Measurements from ENCODE around the gene PPWD1. TPM values are rescaled to one million over a fixed set of nuclear protein-coding genes. Genes with fewer than 3 reads are reported as not detected.
A peak's percentile ranks its signal among the peaks of the same experiment; 100 is the strongest.

Gene PPWD1
- total and polyA plus RNA-seq, 2 of the 13 experiments (the other 11 are each of a cell fraction or from before 2014, with no cell fraction given), result 7.4 to 44.3 TPM

DNA sequence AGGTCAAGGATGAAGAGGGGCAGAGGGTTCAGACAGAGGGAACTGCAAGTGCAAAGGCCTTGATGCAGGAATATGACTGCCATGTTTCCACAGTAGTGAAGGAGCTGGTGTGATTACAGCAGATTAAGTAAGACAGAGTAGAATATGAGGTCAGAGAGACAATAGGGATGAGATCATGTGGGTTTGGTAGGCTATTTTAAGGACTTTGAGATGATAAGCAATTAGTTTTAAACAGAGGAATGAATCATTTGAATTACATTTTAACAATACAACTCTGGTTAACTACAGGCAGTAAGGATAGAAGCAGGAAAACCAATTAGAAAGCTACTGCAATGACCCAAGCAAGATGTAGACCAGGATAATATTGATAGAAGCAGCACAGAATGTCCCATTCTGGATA lies 7.8 kb upstream of the PPWD1 start (continued):
- no peak for TF ChIP-seq ZBTB38 (CRISPR knock-in tag; IDR thresholded peaks at IDR 0.05)

DNA sequence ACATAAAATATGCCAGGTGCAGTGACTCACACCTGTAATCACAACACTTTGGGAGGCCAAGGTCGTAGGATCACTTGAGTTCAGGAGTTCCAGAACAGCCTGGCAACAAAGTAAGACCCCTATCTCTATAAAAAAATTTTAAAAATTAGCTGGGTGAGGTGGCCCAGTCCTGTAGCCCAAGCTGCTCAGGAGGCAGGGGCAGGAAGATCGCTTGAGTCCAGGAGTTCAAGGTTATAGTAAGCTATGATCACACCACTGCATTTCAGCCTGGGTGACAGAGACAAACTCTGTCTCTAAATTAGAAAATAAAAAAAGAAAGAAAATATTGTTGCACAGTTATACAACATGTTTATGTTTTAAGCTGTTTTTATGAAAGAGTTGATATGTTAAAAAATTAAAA lies 6.9 kb upstream of the PPWD1 start:
- Histone ChIP-seq H3K4me3 (replicated peaks in 1 of 3; ENCODE audit: insufficient read depth in 1 of 3, low read depth in 2 of 3, low read length in 3 of 3) (no peak overlapping the region), H3K9me3 (ENCODE audit: low read length) (no peaks in the 10 kb centered on the region), H3K4me1 (ENCODE audit: insufficient read depth, low read length) (peaks cover 24% of the 10 kb centered on the region), H3K4me2 (ENCODE audit: low read depth, low read length) (peak overlapping the region; percentile 38; the same call in 1 of the 2 replicates), H2AFZ (ENCODE audit: low read length) (no peak overlapping the region), H4K20me1 (ENCODE audit: insufficient read depth, low read length) (no peaks in the 10 kb centered on the region), H3K79me2 (ENCODE audit: insufficient read depth, low read length) (peaks cover 11% of the 10 kb centered on the region), H3K27me3 (ENCODE audit: control insufficient read depth in 1 of 2, insufficient read depth in 2 of 2, low read length in 2 of 2) (no peaks in the 10 kb centered on the region), H3K36me3 (replicated peaks in 1 of 2; ENCODE audit: control insufficient read depth in 1 of 2, insufficient read depth in 2 of 2, low read length in 2 of 2) (peaks cover 2 to 8% of the 10 kb centered on the region in 2 experiments; a peak in 4 of 5 replicates), H3K9ac (ENCODE audit: insufficient read depth, low read depth, low read length) (no peak overlapping the region), H3K27ac (ENCODE audit: extremely low read length, insufficient read depth, low read length) (peak overlapping the region; percentile 66)
- ChIA-PET CTCF (ENCODE audit: low intra/inter-chr PET ratio, low total read pairs) (no interaction called here), POLR2A (no interaction called here)
- ATAC-seq (peak; percentile 83), DNase-seq (ENCODE audit: low spot score) (peak; percentile 50), FAIRE-seq (peak; percentile 12)
- in situ Hi-C loops (cut with HindIII; ENCODE audit: extremely low pct_ligation_motif_present, low pct_unique_long_range_greater_than_20kb), result no loop called here
- intact Hi-C loops (cut with micrococcal nuclease; ENCODE audit: unreplicated experiment), result no loop called here
- WGBS (ENCODE audit: low lambda C conversion rate), result 50% methylated on average over 2 of the region's 2 CpGs
- TF ChIP-seq HNF4A (CRISPR knock-in tag; IDR thresholded peaks at IDR 0.05), result peak; percentile 71
- no peak for TF ChIP-seq PHF5A (CRISPR knock-in tag; IDR thresholded peaks at IDR 0.05; ENCODE audit: low read depth, unreplicated experiment)
- TF ChIP-seq ZNF12 (CRISPR knock-in tag; IDR thresholded peaks at IDR 0.05), result no peak
- no peak for TF ChIP-seq DPF2 (CRISPR knock-in tag; IDR thresholded peaks at IDR 0.05; ENCODE audit: borderline replicate concordance, low read depth)
- TF ChIP-seq, protein P1, sequence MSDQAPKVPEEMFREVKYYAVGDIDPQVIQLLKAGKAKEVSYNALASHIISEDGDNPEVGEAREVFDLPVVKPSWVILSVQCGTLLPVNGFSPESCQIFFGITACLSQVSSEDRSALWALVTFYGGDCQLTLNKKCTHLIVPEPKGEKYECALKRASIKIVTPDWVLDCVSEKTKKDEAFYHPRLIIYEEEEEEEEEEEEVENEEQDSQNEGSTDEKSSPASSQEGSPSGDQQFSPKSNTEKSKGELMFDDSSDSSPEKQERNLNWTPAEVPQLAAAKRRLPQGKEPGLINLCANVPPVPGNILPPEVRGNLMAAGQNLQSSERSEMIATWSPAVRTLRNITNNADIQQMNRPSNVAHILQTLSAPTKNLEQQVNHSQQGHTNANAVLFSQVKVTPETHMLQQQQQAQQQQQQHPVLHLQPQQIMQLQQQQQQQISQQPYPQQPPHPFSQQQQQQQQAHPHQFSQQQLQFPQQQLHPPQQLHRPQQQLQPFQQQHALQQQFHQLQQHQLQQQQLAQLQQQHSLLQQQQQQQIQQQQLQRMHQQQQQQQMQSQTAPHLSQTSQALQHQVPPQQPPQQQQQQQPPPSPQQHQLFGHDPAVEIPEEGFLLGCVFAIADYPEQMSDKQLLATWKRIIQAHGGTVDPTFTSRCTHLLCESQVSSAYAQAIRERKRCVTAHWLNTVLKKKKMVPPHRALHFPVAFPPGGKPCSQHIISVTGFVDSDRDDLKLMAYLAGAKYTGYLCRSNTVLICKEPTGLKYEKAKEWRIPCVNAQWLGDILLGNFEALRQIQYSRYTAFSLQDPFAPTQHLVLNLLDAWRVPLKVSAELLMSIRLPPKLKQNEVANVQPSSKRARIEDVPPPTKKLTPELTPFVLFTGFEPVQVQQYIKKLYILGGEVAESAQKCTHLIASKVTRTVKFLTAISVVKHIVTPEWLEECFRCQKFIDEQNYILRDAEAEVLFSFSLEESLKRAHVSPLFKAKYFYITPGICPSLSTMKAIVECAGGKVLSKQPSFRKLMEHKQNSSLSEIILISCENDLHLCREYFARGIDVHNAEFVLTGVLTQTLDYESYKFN (CRISPR knock-in tag; conservative IDR thresholded peaks at IDR 0.05), result 0 out of 2 replicates have a peak, but pooled peaks have one; percentile 27
- TF ChIP-seq SALL1 (CRISPR knock-in tag; IDR thresholded peaks at IDR 0.05), result 0 out of 2 replicates have a peak, but pooled peaks have one; percentile 23
- TF ChIP-seq ISL2 (CRISPR knock-in tag; IDR thresholded peaks at IDR 0.05), result no peak
- TF ChIP-seq, protein P2, sequence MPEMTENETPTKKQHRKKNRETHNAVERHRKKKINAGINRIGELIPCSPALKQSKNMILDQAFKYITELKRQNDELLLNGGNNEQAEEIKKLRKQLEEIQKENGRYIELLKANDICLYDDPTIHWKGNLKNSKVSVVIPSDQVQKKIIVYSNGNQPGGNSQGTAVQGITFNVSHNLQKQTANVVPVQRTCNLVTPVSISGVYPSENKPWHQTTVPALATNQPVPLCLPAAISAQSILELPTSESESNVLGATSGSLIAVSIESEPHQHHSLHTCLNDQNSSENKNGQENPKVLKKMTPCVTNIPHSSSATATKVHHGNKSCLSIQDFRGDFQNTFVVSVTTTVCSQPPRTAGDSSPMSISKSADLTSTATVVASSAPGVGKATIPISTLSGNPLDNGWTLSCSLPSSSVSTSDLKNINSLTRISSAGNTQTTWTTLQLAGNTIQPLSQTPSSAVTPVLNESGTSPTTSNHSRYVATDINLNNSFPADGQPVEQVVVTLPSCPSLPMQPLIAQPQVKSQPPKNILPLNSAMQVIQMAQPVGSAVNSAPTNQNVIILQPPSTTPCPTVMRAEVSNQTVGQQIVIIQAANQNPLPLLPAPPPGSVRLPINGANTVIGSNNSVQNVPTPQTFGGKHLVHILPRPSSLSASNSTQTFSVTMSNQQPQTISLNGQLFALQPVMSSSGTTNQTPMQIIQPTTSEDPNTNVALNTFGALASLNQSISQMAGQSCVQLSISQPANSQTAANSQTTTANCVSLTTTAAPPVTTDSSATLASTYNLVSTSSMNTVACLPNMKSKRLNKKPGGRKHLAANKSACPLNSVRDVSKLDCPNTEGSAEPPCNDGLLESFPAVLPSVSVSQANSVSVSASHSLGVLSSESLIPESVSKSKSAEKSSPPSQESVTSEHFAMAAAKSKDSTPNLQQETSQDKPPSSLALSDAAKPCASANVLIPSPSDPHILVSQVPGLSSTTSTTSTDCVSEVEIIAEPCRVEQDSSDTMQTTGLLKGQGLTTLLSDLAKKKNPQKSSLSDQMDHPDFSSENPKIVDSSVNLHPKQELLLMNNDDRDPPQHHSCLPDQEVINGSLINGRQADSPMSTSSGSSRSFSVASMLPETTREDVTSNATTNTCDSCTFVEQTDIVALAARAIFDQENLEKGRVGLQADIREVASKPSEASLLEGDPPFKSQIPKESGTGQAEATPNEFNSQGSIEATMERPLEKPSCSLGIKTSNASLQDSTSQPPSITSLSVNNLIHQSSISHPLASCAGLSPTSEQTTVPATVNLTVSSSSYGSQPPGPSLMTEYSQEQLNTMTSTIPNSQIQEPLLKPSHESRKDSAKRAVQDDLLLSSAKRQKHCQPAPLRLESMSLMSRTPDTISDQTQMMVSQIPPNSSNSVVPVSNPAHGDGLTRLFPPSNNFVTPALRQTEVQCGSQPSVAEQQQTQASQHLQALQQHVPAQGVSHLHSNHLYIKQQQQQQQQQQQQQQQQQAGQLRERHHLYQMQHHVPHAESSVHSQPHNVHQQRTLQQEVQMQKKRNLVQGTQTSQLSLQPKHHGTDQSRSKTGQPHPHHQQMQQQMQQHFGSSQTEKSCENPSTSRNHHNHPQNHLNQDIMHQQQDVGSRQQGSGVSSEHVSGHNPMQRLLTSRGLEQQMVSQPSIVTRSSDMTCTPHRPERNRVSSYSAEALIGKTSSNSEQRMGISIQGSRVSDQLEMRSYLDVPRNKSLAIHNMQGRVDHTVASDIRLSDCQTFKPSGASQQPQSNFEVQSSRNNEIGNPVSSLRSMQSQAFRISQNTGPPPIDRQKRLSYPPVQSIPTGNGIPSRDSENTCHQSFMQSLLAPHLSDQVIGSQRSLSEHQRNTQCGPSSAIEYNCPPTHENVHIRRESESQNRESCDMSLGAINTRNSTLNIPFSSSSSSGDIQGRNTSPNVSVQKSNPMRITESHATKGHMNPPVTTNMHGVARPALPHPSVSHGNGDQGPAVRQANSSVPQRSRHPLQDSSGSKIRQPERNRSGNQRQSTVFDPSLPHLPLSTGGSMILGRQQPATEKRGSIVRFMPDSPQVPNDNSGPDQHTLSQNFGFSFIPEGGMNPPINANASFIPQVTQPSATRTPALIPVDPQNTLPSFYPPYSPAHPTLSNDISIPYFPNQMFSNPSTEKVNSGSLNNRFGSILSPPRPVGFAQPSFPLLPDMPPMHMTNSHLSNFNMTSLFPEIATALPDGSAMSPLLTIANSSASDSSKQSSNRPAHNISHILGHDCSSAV (CRISPR knock-in tag; IDR thresholded peaks at IDR 0.05; ENCODE audit: borderline replicate concordance), result no peak
- 0 out of 2 replicates have a peak, but pooled peaks have one; percentile 5 for TF ChIP-seq HNF4G (IDR thresholded peaks at IDR 0.05; ENCODE audit: borderline replicate concordance, low read depth, low read length)
- no peak for TF ChIP-seq HNF4G (CRISPR knock-in tag; IDR thresholded peaks at IDR 0.05; ENCODE audit: borderline replicate concordance, low read depth)
- peak; percentile 20; the same call in 1 of the 2 replicates for TF ChIP-seq FOSL2 (CRISPR knock-in tag; IDR thresholded peaks at IDR 0.05)
- TF ChIP-seq MIXL1 (CRISPR knock-in tag; IDR thresholded peaks at IDR 0.05), result no peak
- BruUV-seq (replicated peaks), result no TSS peak

Measured in HepG2 (cell line).